GM19455 (cell line): Measurements from ENCODE around the gene UNC13A.

Experiments
- ATAC-seq: cut with Tn5 transposase; IDR thresholded peaks from one replicate; pipeline ENCODE4 v1.9.1; 2021; ENCODE audit not compliant: unreplicated experiment

The UNC13A gene

DNA sequence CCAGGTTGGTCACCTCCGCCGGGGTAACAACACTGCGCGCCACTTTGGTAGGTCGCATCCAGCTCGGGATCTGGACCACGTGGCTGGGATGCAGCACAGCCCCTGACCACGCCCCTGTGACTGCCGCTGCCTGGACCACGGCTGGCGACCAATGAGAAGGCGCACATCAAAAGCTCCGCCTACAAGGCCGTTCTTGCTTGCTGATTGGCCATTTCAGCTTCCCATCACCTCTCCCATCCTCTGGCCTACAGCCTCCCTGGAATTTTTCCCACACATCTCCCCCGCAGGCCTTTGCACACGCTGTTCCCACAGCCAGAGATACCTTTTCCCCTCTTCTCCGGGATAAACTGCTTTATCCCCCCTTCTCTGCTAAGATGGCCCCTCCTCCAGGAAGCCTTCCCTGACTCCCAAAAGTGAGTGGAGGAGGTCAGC lies 18.6 kb upstream of the UNC13A start:
- no peak for ATAC-seq

DNA sequence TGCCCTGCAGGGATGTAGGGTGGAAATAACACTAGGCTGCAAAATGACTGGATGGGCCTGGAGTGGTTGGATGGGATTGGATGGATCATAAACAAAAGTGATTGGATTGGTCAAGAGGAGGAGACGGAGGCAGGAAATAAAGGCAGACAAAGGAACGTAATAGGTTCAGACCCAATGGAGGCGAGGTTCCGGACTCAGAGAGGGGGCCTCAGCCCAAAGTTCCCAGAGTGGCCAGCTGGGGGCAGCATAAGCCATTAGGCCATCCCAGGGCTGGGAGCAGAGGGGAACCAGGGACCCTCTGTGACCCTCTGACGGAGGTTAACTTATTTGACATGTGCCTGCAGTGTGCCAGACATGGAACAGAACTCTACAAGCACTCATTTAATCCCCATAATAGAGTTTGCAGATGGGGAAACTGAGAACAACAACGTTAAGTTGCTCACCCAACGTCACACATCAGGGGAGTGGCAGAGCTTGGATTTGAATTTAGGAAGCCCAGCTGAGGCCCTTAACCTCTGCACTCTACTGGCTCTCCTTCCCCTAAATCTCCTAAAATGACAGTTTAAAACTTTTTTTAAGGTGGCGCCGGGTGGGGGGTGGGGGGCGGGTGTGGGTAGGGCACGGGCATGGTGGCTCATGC lies 15.8 kb upstream of the UNC13A start:
- ATAC-seq, result no peak

DNA sequence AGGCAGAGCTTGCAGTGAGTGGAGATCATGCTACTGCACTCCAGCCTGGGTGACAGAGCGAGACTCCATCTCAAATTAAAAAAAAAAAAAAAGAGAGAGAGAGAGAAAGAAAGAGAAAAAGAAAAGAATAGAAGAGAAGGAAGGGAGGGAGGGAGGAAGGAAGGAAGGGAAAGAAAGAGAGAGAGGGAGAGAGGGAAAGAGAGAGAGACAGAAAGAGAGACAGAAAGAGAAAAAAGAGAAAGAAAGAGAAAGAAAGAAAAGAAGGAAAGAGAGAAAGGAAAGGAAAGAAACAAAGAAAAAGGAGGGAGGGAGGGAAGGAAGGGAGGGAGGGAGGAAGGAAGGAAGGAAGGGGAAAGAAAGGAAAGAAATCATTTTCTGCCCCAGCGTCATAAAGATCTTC lies 7.0 kb upstream of the UNC13A start:
- no peak for ATAC-seq

- ATAC-seq, result no peak
These were observed 4.4 kb upstream of the UNC13A start for GRCh38 chr19:17692566-17692965.

- no peak for ATAC-seq
These were observed 870 bp upstream of the UNC13A start for GRCh38 chr19:17688853-17689595.

- no peak for ATAC-seq
These were observed 855 bp downstream of the UNC13A start for GRCh38 chr19:17687141-17687856.

- ATAC-seq, result no peak
These were observed 1.5 kb downstream of the UNC13A start for GRCh38 chr19:17686592-17687024.

DNA sequence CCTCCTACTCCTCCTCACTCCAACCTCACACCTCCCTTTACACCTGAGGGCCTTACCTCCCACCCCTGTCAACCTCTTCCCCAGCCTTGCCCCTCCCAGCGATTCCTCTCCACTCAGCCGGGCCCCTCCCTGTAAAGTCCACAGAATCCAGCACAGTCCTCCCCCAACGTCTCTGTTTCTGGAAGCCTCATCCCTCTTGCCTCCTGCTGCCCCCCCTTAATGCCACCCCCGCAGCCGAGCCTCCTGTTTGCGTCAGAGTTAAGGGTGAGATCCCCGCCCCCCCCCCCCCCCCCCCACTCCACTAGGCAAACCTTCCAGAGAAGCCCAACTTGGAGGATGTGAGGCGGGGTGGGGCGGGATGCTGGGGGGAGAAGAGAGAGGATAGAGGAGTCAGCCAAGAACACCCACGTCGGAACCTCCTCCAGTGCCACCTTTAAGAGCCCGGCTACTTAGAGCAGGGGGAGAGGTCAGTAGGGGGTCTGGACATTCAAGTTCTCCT lies 2.1 kb downstream of the UNC13A start:
- ATAC-seq, result no peak

DNA sequence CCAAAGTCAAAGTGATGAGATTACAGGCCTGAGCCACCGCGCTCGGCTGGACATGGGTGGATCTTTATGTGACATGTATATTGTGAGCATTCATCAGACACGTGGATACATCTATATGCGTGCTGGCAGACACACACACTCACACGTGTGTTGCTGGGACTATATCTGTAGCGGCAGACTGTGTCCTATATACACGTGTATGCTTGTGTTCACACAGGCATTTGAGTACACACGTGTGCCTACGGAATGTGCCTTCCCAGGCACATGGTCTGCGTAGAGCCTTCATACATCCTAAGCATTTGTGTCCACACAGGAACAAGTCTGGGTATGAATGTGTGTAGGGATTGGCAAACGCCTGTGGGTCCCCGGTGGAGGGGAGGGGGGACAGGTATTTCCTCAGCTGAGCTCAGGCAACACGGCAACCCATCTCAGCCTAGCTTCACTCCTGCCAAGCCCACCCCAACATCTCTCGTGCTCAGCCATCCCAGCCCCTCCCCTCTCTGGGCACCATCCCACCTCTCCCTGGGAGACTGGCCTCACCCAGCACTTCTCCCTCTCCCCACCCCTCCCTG lies 2.6 kb downstream of the UNC13A start:
- ATAC-seq, result no peak

DNA sequence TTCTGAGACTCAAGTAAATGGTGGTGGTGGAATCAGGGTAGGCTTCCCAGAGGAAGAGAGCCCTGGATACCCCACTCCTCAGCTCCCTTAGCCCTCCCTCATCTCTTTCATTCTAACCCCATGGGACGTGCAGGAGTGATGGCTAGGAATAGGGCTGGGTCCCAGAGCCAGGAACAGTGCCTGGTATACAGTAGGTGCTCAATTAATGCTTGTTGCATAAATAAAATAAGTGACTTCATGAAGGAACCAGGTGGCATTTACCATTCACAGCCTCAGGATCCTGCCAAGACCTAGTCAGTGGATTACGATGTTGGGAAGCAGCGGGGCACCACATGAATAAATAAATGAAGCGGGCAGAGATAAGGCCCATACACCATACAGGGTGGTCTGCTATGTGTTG lies 3.9 kb downstream of the UNC13A start:
- ATAC-seq, result no peak

- ATAC-seq, result no peak
These were observed 5.1 kb downstream of the UNC13A start for GRCh38 chr19:17683078-17683477.

GRCh38 chr19:17682273-17682672 lies 5.9 kb downstream of the UNC13A start:
- no peak for ATAC-seq

- no peak for ATAC-seq
These were observed 6.5 kb downstream of the UNC13A start for GRCh38 chr19:17681505-17682125.

DNA sequence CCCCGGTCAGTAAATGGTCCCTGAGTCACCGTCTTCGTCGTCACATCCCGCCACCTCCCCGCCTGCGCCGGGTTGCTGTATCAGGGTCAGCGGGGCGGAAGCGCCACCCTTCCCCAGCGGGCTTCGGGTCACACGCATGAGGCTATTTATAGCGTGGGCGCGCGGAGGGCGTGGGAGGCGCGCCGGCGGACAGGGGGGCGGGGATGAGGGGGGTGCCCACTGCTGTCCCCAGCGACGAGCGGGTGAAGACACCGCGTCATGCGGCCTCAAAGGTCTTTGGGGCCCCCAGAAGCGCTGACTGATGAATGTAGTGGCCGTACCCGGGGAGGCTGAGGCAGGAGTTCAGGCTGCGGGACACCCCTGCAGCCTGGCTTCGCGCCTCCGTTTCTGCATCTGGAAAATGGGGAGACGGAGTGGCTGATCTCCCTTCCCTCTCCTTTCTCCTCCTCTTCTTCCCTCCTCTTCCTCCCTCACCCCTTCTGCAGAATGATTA lies 7.9 kb downstream of the UNC13A start:
- no peak for ATAC-seq

DNA sequence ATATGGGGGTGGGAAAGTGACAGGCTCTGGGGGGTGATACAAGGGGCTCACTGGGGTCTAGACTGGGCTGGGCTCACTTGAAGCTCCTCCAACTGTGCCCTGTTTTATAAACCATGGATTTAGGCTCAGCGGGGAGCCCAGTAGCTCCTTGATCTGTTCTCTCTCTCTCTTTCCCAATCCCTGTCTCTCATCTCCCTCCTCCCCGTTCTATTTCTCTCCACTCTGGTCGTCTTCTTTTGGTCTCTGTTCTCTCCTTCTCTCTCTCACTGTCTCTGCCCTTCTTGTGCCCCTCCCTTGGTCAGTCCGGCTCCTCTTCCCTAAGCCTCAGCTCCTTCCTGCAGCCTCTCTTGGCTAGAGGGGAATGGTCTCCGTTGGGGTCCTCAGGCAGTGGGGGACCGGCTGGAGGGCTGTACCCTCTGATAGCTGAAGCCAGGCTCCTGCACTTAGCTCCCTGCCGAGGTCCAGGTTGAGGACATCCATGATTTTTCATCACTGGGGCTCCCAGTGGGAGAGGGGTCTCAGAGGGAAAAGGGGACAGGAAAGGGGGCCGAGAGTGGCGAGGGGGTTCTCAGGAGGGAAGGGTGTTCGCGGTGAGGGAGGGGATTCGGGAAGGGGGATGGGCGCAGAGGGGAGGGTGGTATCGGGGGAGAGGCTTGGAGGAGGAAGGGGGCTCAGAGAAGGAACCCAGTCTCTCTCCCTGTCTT lies 8.5 kb downstream of the UNC13A start:
- ATAC-seq, result no peak

DNA sequence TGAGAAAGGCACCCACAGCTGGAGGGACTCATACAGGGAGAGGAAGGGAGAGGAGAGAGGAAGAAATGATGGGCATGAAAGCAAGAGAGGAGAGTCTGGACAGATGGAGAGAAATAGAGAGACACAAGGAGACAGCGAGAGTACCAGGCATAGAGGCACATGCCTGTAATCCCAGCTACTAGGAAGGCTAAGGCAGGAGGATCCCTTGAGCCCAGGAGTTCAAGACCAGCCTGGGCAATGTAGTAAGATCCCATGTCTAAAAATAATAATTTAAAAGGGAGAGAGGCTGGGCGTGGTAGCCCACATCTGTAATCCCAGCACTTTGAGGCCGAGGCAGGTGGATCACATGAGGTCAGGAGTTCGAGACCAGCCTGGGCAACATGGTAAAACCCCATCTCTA lies 9.3 kb downstream of the UNC13A start:
- no peak for ATAC-seq

DNA sequence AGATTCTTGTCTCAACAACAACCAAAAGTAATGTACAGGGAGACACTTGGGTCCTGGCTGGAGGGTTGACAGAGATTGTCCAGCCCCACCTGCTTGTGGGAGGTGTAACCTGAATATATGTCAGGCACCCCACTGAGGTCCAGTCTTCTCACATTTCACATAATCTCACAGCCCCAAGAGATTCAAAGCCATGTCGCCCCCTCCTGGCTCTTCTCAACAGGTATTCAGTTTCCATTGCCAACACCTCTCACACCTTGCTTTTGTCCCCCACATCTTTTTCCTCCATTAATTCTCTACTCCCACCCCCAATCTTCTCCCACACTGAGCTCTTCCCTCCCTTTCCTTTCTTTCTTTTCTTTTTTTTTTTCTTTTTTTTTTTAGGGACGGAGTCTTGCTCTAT lies 11.2 kb downstream of the UNC13A start:
- no peak for ATAC-seq

- ATAC-seq, result no peak
These were observed 11.9 kb downstream of the UNC13A start for GRCh38 chr19:17676295-17676694.

DNA sequence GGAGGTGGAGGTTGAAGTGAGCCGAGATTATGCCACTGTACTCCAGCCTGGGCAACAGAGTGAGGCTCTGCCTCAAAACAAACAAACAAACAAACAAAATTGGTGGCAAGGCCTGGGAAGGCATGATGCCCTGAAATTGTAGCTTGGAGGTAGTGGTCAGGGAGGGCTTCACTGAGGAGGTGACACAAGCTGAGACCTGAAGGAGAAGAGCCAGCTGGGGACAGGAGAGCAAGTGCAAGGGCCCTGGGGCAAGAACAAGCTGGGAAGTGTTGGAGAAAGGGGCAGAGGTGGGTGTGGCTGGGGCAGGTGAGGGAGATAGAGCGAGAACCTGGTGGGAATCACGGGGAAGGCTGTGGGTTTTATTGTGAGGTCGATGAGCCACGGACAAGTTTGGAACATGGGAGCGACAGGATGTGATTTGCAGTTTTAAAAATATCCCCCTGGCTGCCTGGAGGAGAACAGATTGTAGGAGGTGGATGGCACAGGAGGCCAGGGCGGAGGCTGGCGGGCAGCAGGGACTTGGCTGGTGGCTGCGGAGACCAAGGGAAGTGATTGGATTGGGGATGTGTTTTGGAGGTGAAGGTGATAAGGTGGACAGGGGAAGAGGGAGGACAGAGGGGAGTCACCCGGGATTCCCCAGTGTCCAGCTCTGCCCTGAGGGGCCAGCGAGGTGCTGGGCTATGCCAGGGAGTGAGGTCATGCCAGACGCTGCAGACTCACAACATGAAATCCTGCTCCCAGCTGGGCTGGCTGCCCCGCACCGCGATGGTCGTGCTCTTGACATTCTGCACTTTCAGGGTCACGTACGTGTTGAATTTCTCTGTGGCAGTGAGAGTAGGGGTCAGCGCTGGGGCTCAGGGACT lies 14.0 kb downstream of the UNC13A start:
- no peak for ATAC-seq
